Neural cell (in vitro differentiated cells): ENCODE data around the gene RAB3IL1. TPM values are rescaled to one million over a fixed set of nuclear protein-coding genes. Genes with fewer than 3 reads are reported as not detected.

ENCODE experiments used
- H2AFZ ChIP-seq: fragments of 200-600, 300-800 bp; sonication (generic), shearing (Covaris generic); 2 replicates; pipeline ENCODE4 v1.6.0; 2014; ENCODE audit warnings: low read depth, mild to moderate bottlenecking, antibody characterized with exemption, low read length, moderate library complexity
- H3F3A ChIP-seq: fragments of 200-600 bp; shearing (Covaris generic); 2 replicates; pipeline ENCODE4 v1.6.1; 2016; ENCODE audit warnings: mild to moderate bottlenecking, moderate library complexity, mixed read lengths, antibody characterized with exemption, low read length; ENCODE audit not compliant: insufficient read depth, poor library complexity, severe bottlenecking
- H3K27ac ChIP-seq: fragments of 200-600, 300-800 bp; sonication (generic), shearing (Covaris generic); 2 replicates; pipeline ENCODE4 v1.5.1; 2014; ENCODE audit warnings: mild to moderate bottlenecking, low read length, moderate library complexity
- H3K27me3 ChIP-seq: fragments of 300-800, 200-600 bp; sonication (generic), shearing (Covaris generic); 2 replicates; pipeline ENCODE4 v1.6.0; 2014; ENCODE audit warnings: mild to moderate bottlenecking, low read depth, low read length, moderate library complexity; ENCODE audit not compliant: insufficient read depth
- H3K36me3 ChIP-seq: fragments of 300-800, 200-600 bp; sonication (generic), shearing (Covaris generic); 2 replicates; pipeline ENCODE4 v1.5.1; 2014; ENCODE audit warnings: mild to moderate bottlenecking, antibody characterized with exemption, low read length, moderate library complexity; ENCODE audit not compliant: insufficient read depth
- H3K4me2 ChIP-seq: fragments of 300-800, 200-600 bp; sonication (generic), shearing (Covaris generic); 2 replicates; pipeline ENCODE4 v1.6.0; 2014; ENCODE audit warnings: mild to moderate bottlenecking, low read length
- H3K4me3 ChIP-seq: fragments of 300-800, 200-600 bp; sonication (generic), shearing (Covaris generic); 2 replicates; pipeline ENCODE4 v1.5.1; 2014; ENCODE audit warnings: mild to moderate bottlenecking, low read length, moderate library complexity
- H3K79me2 ChIP-seq: fragments of 200-600 bp; shearing (Covaris generic); replicated peaks from 2 replicates; pipeline ENCODE4 v1.6.0; 2014; ENCODE audit warnings: mild to moderate bottlenecking, low read length, moderate library complexity; ENCODE audit not compliant: insufficient read depth
- H3K9ac ChIP-seq: fragments of 300-800, 200-600 bp; sonication (generic), shearing (Covaris generic); 2 replicates; pipeline ENCODE4 v1.6.1; 2016; ENCODE audit warnings: mild to moderate bottlenecking, low read length, mixed read lengths
- H3K9me2 ChIP-seq: fragments of 200-600 bp; shearing (Covaris generic); 2 replicates; pipeline ENCODE4 v1.6.1; 2016; ENCODE audit warnings: mild to moderate bottlenecking, low read length, mixed read lengths; ENCODE audit not compliant: insufficient read depth
- H3K9me3 ChIP-seq: fragments of 200-600, 300-800 bp; sonication (generic), shearing (Covaris generic); 2 replicates; pipeline ENCODE4 v1.6.1; 2016; ENCODE audit warnings: mild to moderate bottlenecking, mixed run types, low read length, moderate library complexity, mixed read lengths
- H4K20me1 ChIP-seq: fragments of 200-600 bp; shearing (Covaris generic); 2 replicates; pipeline ENCODE4 v1.6.1; 2016; ENCODE audit warnings: mild to moderate bottlenecking, mixed run types; ENCODE audit not compliant: insufficient read depth
- EP300 ChIP-seq: fragments of 450-650 bp; conservative IDR thresholded peaks from 2 replicates; pipeline ENCODE4 v1.6.1; 2014; ENCODE audit warnings: antibody characterized with exemption, mild to moderate bottlenecking, moderate library complexity; ENCODE audit not compliant: poor library complexity, severe bottlenecking
- EZH2 ChIP-seq: fragments of 200-600, 300-800 bp; shearing (Covaris generic), sonication (generic); IDR thresholded peaks from 2 replicates; pipeline ENCODE4 v1.6.1; 2014; ENCODE audit warnings: antibody characterized with exemption, low read length, borderline replicate concordance, mild to moderate bottlenecking; ENCODE audit not compliant: insufficient read depth, poor library complexity, severe bottlenecking
- MXI1 ChIP-seq: fragments of 450-650 bp; conservative IDR thresholded peaks from 2 replicates; pipeline ENCODE4 v1.6.1; 2014; ENCODE audit warnings: antibody characterized with exemption, mild to moderate bottlenecking; ENCODE audit not compliant: poor library complexity, severe bottlenecking
- RAD21 ChIP-seq: fragments of 450-650 bp; conservative IDR thresholded peaks from 2 replicates; pipeline ENCODE4 v1.6.1; 2014; ENCODE audit warnings: antibody characterized with exemption, mild to moderate bottlenecking, moderate library complexity
- SMC3 ChIP-seq: fragments of 450-650 bp; conservative IDR thresholded peaks from 2 replicates; pipeline ENCODE4 v1.6.1; 2014; ENCODE audit warnings: antibody characterized with exemption, mild to moderate bottlenecking, moderate library complexity; ENCODE audit not compliant: poor library complexity
- TAF1 ChIP-seq: IDR thresholded peaks from 2 replicates; pipeline ENCODE4 v1.6.1; 2012; ENCODE audit warnings: low read depth
- polyA plus RNA-seq: library from polyadenylated mRNA; depleted of rRNA; stranded (reverse); fragments of >200 nt; gene quantifications from 2 replicates; pipeline ENCODE4 v1.2.3, GENCODE V29; 2014
- TF ChIP-seq, protein P1 (sequence below): fragments of 450-650 bp; IDR thresholded peaks from 2 replicates; pipeline ENCODE4 v1.5.1; 2014; ENCODE audit warnings: antibody characterized with exemption, mild to moderate bottlenecking, moderate library complexity; ENCODE audit not compliant: poor library complexity, severe bottlenecking
- TF ChIP-seq, protein P2 (sequence below): IDR thresholded peaks from 2 replicates; pipeline ENCODE4 v1.6.1; 2012; ENCODE audit warnings: borderline replicate concordance

Gene RAB3IL1
- polyA plus RNA-seq, 1 donor from 2014 or later, result 1.6 TPM

DNA sequence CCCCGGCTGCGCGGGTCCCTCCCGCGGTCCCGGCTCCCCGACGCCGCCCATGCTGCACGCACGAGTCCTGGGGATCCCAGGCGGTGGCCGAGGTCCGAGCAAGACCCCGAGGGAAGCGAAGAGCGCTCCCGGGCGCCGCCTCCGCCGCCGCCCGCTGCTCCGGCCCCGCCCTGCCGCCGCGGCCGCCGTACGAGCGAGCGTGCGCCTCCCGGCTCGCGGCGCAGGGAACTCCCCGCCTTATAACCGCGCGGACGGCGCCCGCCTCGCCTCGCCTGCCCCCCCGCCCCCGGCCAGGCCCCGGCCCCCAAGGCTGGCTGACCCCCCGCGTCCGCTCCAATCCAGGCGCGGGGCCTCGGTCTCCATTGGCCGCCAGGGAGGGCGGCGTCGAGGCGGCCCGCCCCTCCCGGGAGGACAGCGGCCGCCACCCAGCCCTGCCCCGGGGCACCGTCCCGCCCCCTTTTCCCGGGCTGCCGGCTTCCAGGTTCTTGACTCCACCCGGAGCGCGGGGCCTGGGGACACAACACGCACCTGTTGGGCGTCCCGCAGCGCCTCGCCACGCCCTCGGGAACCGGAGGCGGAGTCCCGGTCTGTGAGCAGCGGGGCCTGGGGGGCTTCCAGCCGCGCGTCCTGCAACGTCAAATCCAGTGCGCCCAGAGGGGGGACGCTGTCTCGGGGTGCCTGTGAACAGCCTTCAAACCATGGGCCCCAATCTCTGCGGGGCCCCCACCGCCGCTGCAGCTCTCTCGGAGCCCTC, 25.9 kb downstream of the RAB3IL1 start, which contains the start of gene FADS3:
TSS of gene FADS3 (minus strand) at position 215 of the 754 bp plus-strand sequence. CDS start at position 51, 164 bp downstream.
- Histone ChIP-seq H3K36me3 (no peaks in the 10 kb centered on the region), H3K4me3 (peak within 1 kb of the TSS; percentile 93), H3K27me3 (peaks cover 10% of the 10 kb centered on the region), H4K20me1 (no peaks in the 10 kb centered on the region), H3K9me3 (no peaks in the 10 kb centered on the region), H3K9ac (peak within 1 kb of the TSS; percentile 67), H3K27ac (no peak within 1 kb of the TSS), H3K4me2 (peak within 1 kb of the TSS; percentile 5), H2AFZ (peak within 1 kb of the TSS; percentile 51), H3K79me2 (no peaks in the 10 kb centered on the region), H3K9me2 (no peaks in the 10 kb centered on the region), H3F3A (no peaks in the 10 kb centered on the region)
- TF ChIP-seq EZH2 (no peak), MXI1 (peak; percentile 20)
- TF ChIP-seq, protein P1, sequence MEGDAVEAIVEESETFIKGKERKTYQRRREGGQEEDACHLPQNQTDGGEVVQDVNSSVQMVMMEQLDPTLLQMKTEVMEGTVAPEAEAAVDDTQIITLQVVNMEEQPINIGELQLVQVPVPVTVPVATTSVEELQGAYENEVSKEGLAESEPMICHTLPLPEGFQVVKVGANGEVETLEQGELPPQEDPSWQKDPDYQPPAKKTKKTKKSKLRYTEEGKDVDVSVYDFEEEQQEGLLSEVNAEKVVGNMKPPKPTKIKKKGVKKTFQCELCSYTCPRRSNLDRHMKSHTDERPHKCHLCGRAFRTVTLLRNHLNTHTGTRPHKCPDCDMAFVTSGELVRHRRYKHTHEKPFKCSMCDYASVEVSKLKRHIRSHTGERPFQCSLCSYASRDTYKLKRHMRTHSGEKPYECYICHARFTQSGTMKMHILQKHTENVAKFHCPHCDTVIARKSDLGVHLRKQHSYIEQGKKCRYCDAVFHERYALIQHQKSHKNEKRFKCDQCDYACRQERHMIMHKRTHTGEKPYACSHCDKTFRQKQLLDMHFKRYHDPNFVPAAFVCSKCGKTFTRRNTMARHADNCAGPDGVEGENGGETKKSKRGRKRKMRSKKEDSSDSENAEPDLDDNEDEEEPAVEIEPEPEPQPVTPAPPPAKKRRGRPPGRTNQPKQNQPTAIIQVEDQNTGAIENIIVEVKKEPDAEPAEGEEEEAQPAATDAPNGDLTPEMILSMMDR, result peak; percentile 8

DNA sequence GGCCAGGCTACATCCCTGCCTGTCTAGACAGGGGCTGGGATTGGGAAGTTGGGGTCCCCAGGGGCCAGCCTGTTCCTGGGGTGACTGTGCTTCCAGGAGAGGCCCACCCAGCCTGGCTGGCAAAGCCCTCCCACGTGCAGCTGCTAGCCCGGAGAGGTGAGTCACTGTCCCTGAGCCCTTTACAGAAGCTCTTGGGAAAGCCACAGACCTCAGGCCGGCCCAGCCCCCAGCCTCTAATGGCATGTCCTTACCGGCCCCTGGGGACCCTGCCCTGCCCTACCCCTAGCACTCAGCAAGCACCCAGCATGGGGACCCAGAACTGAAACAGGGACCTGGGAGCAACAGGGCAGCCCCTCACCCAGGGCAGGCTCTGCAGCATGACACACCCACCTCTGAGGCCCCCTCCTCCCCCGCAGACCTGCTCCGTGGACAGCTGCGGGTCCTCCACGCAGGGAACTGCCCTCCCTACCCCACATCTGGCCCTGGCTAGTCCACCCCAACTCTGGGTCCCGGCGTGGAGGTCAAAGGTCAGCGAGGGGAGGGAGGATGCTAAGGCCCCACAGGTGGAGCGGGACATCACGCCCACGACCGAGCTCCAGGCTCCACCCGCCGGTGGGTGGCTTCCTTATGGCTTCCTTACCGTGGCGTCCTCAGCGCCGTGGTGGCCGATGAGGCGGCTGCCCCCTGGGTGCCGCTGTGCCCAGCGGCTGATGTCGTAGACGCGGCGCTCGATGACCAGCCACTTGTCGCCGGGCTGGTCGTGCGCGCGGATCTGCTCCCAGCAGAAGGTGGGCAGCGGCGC, 26.6 kb downstream of the RAB3IL1 start:
- Histone ChIP-seq H4K20me1 (no peaks in the 10 kb centered on the region), H3K9me3 (no peaks in the 10 kb centered on the region), H3F3A (no peaks in the 10 kb centered on the region), H3K36me3 (no peaks in the 10 kb centered on the region), H3K27ac (no peak overlapping the region), H3K9ac (peak overlapping the region; percentile 67), H3K79me2 (no peaks in the 10 kb centered on the region), H3K9me2 (no peaks in the 10 kb centered on the region), H3K4me2 (peak overlapping the region; percentile 5), H3K4me3 (peak overlapping the region; percentile 93), H2AFZ (peak overlapping the region; percentile 51), H3K27me3 (peaks cover 10% of the 10 kb centered on the region)
- no peak for TF ChIP-seq TAF1
- peak; percentile 23 for TF ChIP-seq RAD21
- TF ChIP-seq EZH2, result no peak
- TF ChIP-seq EP300, result peak; percentile 13
- peak; percentile 70 for TF ChIP-seq MXI1
- TF ChIP-seq SMC3, result peak; percentile 56
- TF ChIP-seq, protein P1, result peak; percentile 53
- TF ChIP-seq, protein P2, sequence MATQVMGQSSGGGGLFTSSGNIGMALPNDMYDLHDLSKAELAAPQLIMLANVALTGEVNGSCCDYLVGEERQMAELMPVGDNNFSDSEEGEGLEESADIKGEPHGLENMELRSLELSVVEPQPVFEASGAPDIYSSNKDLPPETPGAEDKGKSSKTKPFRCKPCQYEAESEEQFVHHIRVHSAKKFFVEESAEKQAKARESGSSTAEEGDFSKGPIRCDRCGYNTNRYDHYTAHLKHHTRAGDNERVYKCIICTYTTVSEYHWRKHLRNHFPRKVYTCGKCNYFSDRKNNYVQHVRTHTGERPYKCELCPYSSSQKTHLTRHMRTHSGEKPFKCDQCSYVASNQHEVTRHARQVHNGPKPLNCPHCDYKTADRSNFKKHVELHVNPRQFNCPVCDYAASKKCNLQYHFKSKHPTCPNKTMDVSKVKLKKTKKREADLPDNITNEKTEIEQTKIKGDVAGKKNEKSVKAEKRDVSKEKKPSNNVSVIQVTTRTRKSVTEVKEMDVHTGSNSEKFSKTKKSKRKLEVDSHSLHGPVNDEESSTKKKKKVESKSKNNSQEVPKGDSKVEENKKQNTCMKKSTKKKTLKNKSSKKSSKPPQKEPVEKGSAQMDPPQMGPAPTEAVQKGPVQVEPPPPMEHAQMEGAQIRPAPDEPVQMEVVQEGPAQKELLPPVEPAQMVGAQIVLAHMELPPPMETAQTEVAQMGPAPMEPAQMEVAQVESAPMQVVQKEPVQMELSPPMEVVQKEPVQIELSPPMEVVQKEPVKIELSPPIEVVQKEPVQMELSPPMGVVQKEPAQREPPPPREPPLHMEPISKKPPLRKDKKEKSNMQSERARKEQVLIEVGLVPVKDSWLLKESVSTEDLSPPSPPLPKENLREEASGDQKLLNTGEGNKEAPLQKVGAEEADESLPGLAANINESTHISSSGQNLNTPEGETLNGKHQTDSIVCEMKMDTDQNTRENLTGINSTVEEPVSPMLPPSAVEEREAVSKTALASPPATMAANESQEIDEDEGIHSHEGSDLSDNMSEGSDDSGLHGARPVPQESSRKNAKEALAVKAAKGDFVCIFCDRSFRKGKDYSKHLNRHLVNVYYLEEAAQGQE, result no peak
